ENCODE measurements around the gene MPZ.

GRCh38 chr1:161259345-161259702 lies 50.4 kb downstream of the MPZ start:
- TF ChIP-seq CTCF (IDR thresholded peaks at IDR 0.05; ENCODE audit: insufficient read depth, low read depth, low read length) (no peak), EZH2 (IDR thresholded peaks at IDR 0.05; ENCODE audit: insufficient read depth, low read length) (no peak)
